Mucosa of rectum (tissue), 2 donors: ENCODE results near the gene CEBPE.
"Not testable (repeated sequence)": the region's sequence is repeated elsewhere in the genome, so short reads cannot be mapped to it uniquely, and the experiment has no call there.

ENCODE experiments used
- H3K27ac ChIP-seq, 2 donors: one replicate each; pipeline ENCODE4 v1.7.0; 2013; ENCODE audit warnings: inconsistent platforms in 2 of 2, low read depth in 2 of 2, low read length in 2 of 2
- H3K27me3 ChIP-seq, 2 donors: one replicate each; pipeline ENCODE4 v1.7.0; 2013; ENCODE audit warnings: low read length in 2 of 2; ENCODE audit not compliant: control insufficient read depth in 2 of 2, insufficient read depth in 2 of 2
- H3K36me3 ChIP-seq, 2 donors: one replicate each; pipeline ENCODE4 v1.7.0; 2013; ENCODE audit warnings: low read length in 2 of 2; ENCODE audit not compliant: control insufficient read depth in 2 of 2, insufficient read depth in 2 of 2
- H3K4me1 ChIP-seq, 2 donors: one replicate each; pipeline ENCODE4 v1.7.0; 2013; ENCODE audit warnings: low read length in 2 of 2, mild to moderate bottlenecking in 1 of 2; ENCODE audit not compliant: control insufficient read depth in 2 of 2, insufficient read depth in 2 of 2
- H3K4me3 ChIP-seq, 2 donors: one replicate each; pipeline ENCODE4 v1.7.0; 2013; ENCODE audit warnings: low read length in 2 of 2
- H3K9ac ChIP-seq, 2 donors: one replicate each; pipeline ENCODE4 v1.7.0; 2013; ENCODE audit warnings: low read length in 2 of 2, low read depth in 1 of 2, mild to moderate bottlenecking in 1 of 2
- H3K9me3 ChIP-seq, 2 donors: one replicate each; pipeline ENCODE4 v1.7.0; 2013; ENCODE audit warnings: low read length in 2 of 2; ENCODE audit not compliant: control insufficient read depth in 2 of 2
- donor health status: healthy.
- donor health status: Normal muscosa, but diverticular disease.

CEBPE gene

GRCh38 chr14:23114669-23115038 is 4.4 kb downstream of the CEBPE start:
- no peak overlapping the region for H3K27ac ChIP-seq
- H3K4me3 ChIP-seq: no peak overlapping the region
- H3K9me3 ChIP-seq: no peaks in the 10 kb centered on the region
- H3K27me3 ChIP-seq: peaks cover 5 to 12% of the 10 kb centered on the region in 2 donors
- no peaks in the 10 kb centered on the region for H3K36me3 ChIP-seq
- H3K4me1 ChIP-seq: peaks cover 0 to 3% of the 10 kb centered on the region in 2 donors
- H3K9ac ChIP-seq: no peak overlapping the region

GRCh38 chr14:23114120-23114458 is 5.0 kb downstream of the CEBPE start:
- no peaks in the 10 kb centered on the region for H3K9me3 ChIP-seq
- no peaks in the 10 kb centered on the region for H3K4me1 ChIP-seq
- H3K4me3 ChIP-seq: no peak overlapping the region
- no peak overlapping the region for H3K9ac ChIP-seq
- H3K27ac ChIP-seq: peak overlapping the region in 1 of 2 donors; percentile 4
- no peaks in the 10 kb centered on the region for H3K36me3 ChIP-seq
- peaks cover 5 to 12% of the 10 kb centered on the region in 2 donors for H3K27me3 ChIP-seq

GRCh38 chr14:23113431-23114119 is 5.5 kb downstream of the CEBPE start:
- Histone ChIP-seq H3K27me3 (peaks cover 5 to 12% of the 10 kb centered on the region in 2 donors), H3K9me3 (no peaks in the 10 kb centered on the region), H3K9ac (no peak overlapping the region), H3K4me3 (no peak overlapping the region), H3K4me1 (no peaks in the 10 kb centered on the region), H3K27ac (peak overlapping the region in 1 of 2 donors; percentile 4), H3K36me3 (no peaks in the 10 kb centered on the region)

GRCh38 chr14:23112359-23113178 is 6.5 kb downstream of the CEBPE start:
- Histone ChIP-seq H3K4me1 (no peaks in the 10 kb centered on the region), H3K36me3 (no peaks in the 10 kb centered on the region), H3K9ac (no peak overlapping the region), H3K27ac (no peak overlapping the region), H3K27me3 (peaks cover 5 to 12% of the 10 kb centered on the region in 2 donors), H3K4me3 (no peak overlapping the region), H3K9me3 (no peaks in the 10 kb centered on the region)

- no peaks in the 10 kb centered on the region for H3K9me3 ChIP-seq
Measured at GRCh38 chr14:23110579-23111365, 8.3 kb downstream of the CEBPE start.

GRCh38 chr14:23109769-23110168 is 9.3 kb downstream of the CEBPE start:
- H3K27ac ChIP-seq: no peak overlapping the region
- H3K9me3 ChIP-seq: no peaks in the 10 kb centered on the region
- no peak overlapping the region for H3K4me3 ChIP-seq

More at GRCh38 chr14:23110579-23111365, 8.3 kb downstream of the CEBPE start:
- Histone ChIP-seq H3K27me3 (peaks cover 5 to 12% of the 10 kb centered on the region in 2 donors), H3K9ac (no peak overlapping the region), H3K4me3 (no peak overlapping the region), H3K27ac (no peak overlapping the region), H3K36me3 (no peaks in the 10 kb centered on the region), H3K4me1 (no peaks in the 10 kb centered on the region)

GRCh38 chr14:23108169-23108568 is 10.9 kb downstream of the CEBPE start:
- not testable (repeated sequence) for H3K4me3 ChIP-seq, H3K36me3 ChIP-seq, H3K4me1 ChIP-seq, H3K9me3 ChIP-seq, H3K9ac ChIP-seq, H3K27ac ChIP-seq
- peaks cover 2 to 12% of the 10 kb centered on the region in 2 donors for H3K27me3 ChIP-seq

More at GRCh38 chr14:23109769-23110168, 9.3 kb downstream of the CEBPE start:
- Histone ChIP-seq H3K36me3 (no peaks in the 10 kb centered on the region), H3K9ac (no peak overlapping the region), H3K4me1 (no peaks in the 10 kb centered on the region), H3K27me3 (peaks cover 2 to 12% of the 10 kb centered on the region in 2 donors)

- H3K9me3 ChIP-seq, H3K9ac ChIP-seq, H3K36me3 ChIP-seq, H3K4me1 ChIP-seq, H3K4me3 ChIP-seq, H3K27ac ChIP-seq: not testable (repeated sequence)
- H3K27me3 ChIP-seq: peaks cover 2 to 12% of the 10 kb centered on the region in 2 donors
Measured at GRCh38 chr14:23107620-23108019, 11.4 kb downstream of the CEBPE start.

- Histone ChIP-seq H3K4me3 (no peak overlapping the region), H3K9ac (no peak overlapping the region), H3K4me1 (no peaks in the 10 kb centered on the region), H3K27me3 (peaks cover 0 to 12% of the 10 kb centered on the region in 2 donors), H3K9me3 (no peaks in the 10 kb centered on the region), H3K36me3 (no peaks in the 10 kb centered on the region), H3K27ac (no peak overlapping the region)
Measured at GRCh38 chr14:23106747-23107045, 12.4 kb downstream of the CEBPE start.

- Histone ChIP-seq H3K4me1 (no peaks in the 10 kb centered on the region), H3K27me3 (peaks cover 0 to 2% of the 10 kb centered on the region in 2 donors), H3K36me3 (no peaks in the 10 kb centered on the region), H3K4me3 (no peak overlapping the region), H3K27ac (no peak overlapping the region), H3K9me3 (no peaks in the 10 kb centered on the region), H3K9ac (no peak overlapping the region)
Measured at GRCh38 chr14:23105348-23105824, 13.7 kb downstream of the CEBPE start.
